ENCODE measurements around the gene TRMT112. TPM values are rescaled to one million over a fixed set of nuclear protein-coding genes. Genes with fewer than 3 reads are reported as not detected.
A peak's percentile ranks its signal among the peaks of the same experiment; 100 is the strongest.

TRMT112 gene
- polyA plus RNA-seq, 1 donor = 167 TPM

GRCh38 chr11:64299847-64300648 lies 17.3 kb downstream of the TRMT112 start, which contains the start of gene CATSPERZ:
CATSPERZ (plus strand) TSS chr11:64300358; CDS start chr11:64300411, 53 bp downstream.
- no peak for DNase-seq
- WGBS (ENCODE audit: insufficient coverage, low lambda C conversion rate) = no CpG with 5 or more reads among the region's 54 CpGs
- Histone ChIP-seq H3K36me3 (ENCODE audit: control insufficient read depth, insufficient read depth, low read length) (no peaks in the 10 kb centered on the region), H3K4me1 (ENCODE audit: control insufficient read depth, insufficient read depth, low read length) (peaks cover 27% of the 10 kb centered on the region), H3K4me3 (ENCODE audit: low read length) (peak within 1 kb of the TSS; percentile 20), H3K27ac (ENCODE audit: low read length) (no peak within 1 kb of the TSS), H3K9me3 (ENCODE audit: control insufficient read depth, low read depth, low read length) (peaks cover 3% of the 10 kb centered on the region), H3K27me3 (ENCODE audit: control insufficient read depth, insufficient read depth, low read length) (peaks cover 69% of the 10 kb centered on the region)

GRCh38 chr11:64298966-64299846 lies 18.2 kb downstream of the TRMT112 start:
- H3K9me3 ChIP-seq (ENCODE audit: control insufficient read depth, low read depth, low read length) = peaks cover 3% of the 10 kb centered on the region
- H3K27ac ChIP-seq (ENCODE audit: low read length) = no peak overlapping the region
- H3K4me3 ChIP-seq (ENCODE audit: low read length) = no peak overlapping the region
- H3K27me3 ChIP-seq (ENCODE audit: control insufficient read depth, insufficient read depth, low read length) = peaks cover 78% of the 10 kb centered on the region
- peak in 1 of 2 donors; percentile 43 for DNase-seq
- WGBS (ENCODE audit: insufficient coverage, low lambda C conversion rate) = no CpG with 5 or more reads among the region's 60 CpGs
- H3K4me1 ChIP-seq (ENCODE audit: control insufficient read depth, insufficient read depth, low read length) = peaks cover 22% of the 10 kb centered on the region
- H3K36me3 ChIP-seq (ENCODE audit: control insufficient read depth, insufficient read depth, low read length) = no peaks in the 10 kb centered on the region

- Histone ChIP-seq H3K27ac (ENCODE audit: low read length) (no peak overlapping the region), H3K4me1 (ENCODE audit: control insufficient read depth, insufficient read depth, low read length) (peaks cover 16% of the 10 kb centered on the region), H3K27me3 (ENCODE audit: control insufficient read depth, insufficient read depth, low read length) (peaks cover 89% of the 10 kb centered on the region), H3K4me3 (ENCODE audit: low read length) (no peak overlapping the region), H3K36me3 (ENCODE audit: control insufficient read depth, insufficient read depth, low read length) (no peaks in the 10 kb centered on the region), H3K9me3 (ENCODE audit: control insufficient read depth, low read depth, low read length) (peaks cover 3% of the 10 kb centered on the region)
- 50% methylated on average over 1 of the region's 18 CpGs for WGBS (ENCODE audit: insufficient coverage, low lambda C conversion rate)
- DNase-seq = no peak
Measured at GRCh38 chr11:64297699-64298358, 19.5 kb downstream of the TRMT112 start.

GRCh38 chr11:64296830-64297698 lies 20.3 kb downstream of the TRMT112 start:
- H3K27me3 ChIP-seq (ENCODE audit: control insufficient read depth, insufficient read depth, low read length) = peaks cover 97% of the 10 kb centered on the region
- no peaks in the 10 kb centered on the region for H3K36me3 ChIP-seq (ENCODE audit: control insufficient read depth, insufficient read depth, low read length)
- no peak overlapping the region for H3K4me3 ChIP-seq (ENCODE audit: low read length)
- WGBS (ENCODE audit: insufficient coverage, low lambda C conversion rate) = no CpG with 5 or more reads among the region's 34 CpGs
- DNase-seq = no peak
- H3K9me3 ChIP-seq (ENCODE audit: control insufficient read depth, low read depth, low read length) = peaks cover 3% of the 10 kb centered on the region
- no peak overlapping the region for H3K27ac ChIP-seq (ENCODE audit: low read length)
- H3K4me1 ChIP-seq (ENCODE audit: control insufficient read depth, insufficient read depth, low read length) = peaks cover 19% of the 10 kb centered on the region

- WGBS (ENCODE audit: insufficient coverage, low lambda C conversion rate) = no CpG with 5 or more reads among the region's 1 CpG
- peaks cover 94% of the 10 kb centered on the region for H3K27me3 ChIP-seq (ENCODE audit: control insufficient read depth, insufficient read depth, low read length)
Measured at GRCh38 chr11:64296236-64296635, 21.1 kb downstream of the TRMT112 start.

GRCh38 chr11:64295760-64296159 lies 21.6 kb downstream of the TRMT112 start:
- H3K4me3 ChIP-seq (ENCODE audit: low read length) = no peak overlapping the region
- WGBS (ENCODE audit: insufficient coverage, low lambda C conversion rate) = no CpG with 5 or more reads among the region's 4 CpGs
- H3K9me3 ChIP-seq (ENCODE audit: control insufficient read depth, low read depth, low read length) = peaks cover 3% of the 10 kb centered on the region
- H3K27ac ChIP-seq (ENCODE audit: low read length) = no peak overlapping the region
- H3K4me1 ChIP-seq (ENCODE audit: control insufficient read depth, insufficient read depth, low read length) = peaks cover 17% of the 10 kb centered on the region
- peaks cover 94% of the 10 kb centered on the region for H3K27me3 ChIP-seq (ENCODE audit: control insufficient read depth, insufficient read depth, low read length)
- H3K36me3 ChIP-seq (ENCODE audit: control insufficient read depth, insufficient read depth, low read length) = no peaks in the 10 kb centered on the region
- no peak for DNase-seq

More at GRCh38 chr11:64296236-64296635, 21.1 kb downstream of the TRMT112 start:
- no peaks in the 10 kb centered on the region for H3K36me3 ChIP-seq (ENCODE audit: control insufficient read depth, insufficient read depth, low read length)
- no peak for DNase-seq
- H3K27ac ChIP-seq (ENCODE audit: low read length) = no peak overlapping the region
- peaks cover 3% of the 10 kb centered on the region for H3K9me3 ChIP-seq (ENCODE audit: control insufficient read depth, low read depth, low read length)
- H3K4me3 ChIP-seq (ENCODE audit: low read length) = no peak overlapping the region
- peaks cover 19% of the 10 kb centered on the region for H3K4me1 ChIP-seq (ENCODE audit: control insufficient read depth, insufficient read depth, low read length)

- peaks cover 7% of the 10 kb centered on the region for H3K4me1 ChIP-seq (ENCODE audit: control insufficient read depth, insufficient read depth, low read length)
- peaks cover 94% of the 10 kb centered on the region for H3K27me3 ChIP-seq (ENCODE audit: control insufficient read depth, insufficient read depth, low read length)
- 40% methylated on average over 1 of the region's 3 CpGs for WGBS (ENCODE audit: insufficient coverage, low lambda C conversion rate)
Measured at GRCh38 chr11:64294774-64295173, 22.6 kb downstream of the TRMT112 start.

GRCh38 chr11:64292460-64293254 lies 24.7 kb downstream of the TRMT112 start:
- Histone ChIP-seq H3K4me1 (ENCODE audit: control insufficient read depth, insufficient read depth, low read length) (peaks cover 3% of the 10 kb centered on the region), H3K27ac (ENCODE audit: low read length) (no peak overlapping the region), H3K9me3 (ENCODE audit: control insufficient read depth, low read depth, low read length) (no peaks in the 10 kb centered on the region), H3K36me3 (ENCODE audit: control insufficient read depth, insufficient read depth, low read length) (no peaks in the 10 kb centered on the region), H3K4me3 (ENCODE audit: low read length) (no peak overlapping the region), H3K27me3 (ENCODE audit: control insufficient read depth, insufficient read depth, low read length) (peaks cover 78% of the 10 kb centered on the region)
- no peak for DNase-seq
- no CpG with 5 or more reads among the region's 42 CpGs for WGBS (ENCODE audit: insufficient coverage, low lambda C conversion rate)

More at GRCh38 chr11:64294774-64295173, 22.6 kb downstream of the TRMT112 start:
- DNase-seq = no peak
- peaks cover under 1% of the 10 kb centered on the region for H3K9me3 ChIP-seq (ENCODE audit: control insufficient read depth, low read depth, low read length)
- H3K4me3 ChIP-seq (ENCODE audit: low read length) = no peak overlapping the region
- no peaks in the 10 kb centered on the region for H3K36me3 ChIP-seq (ENCODE audit: control insufficient read depth, insufficient read depth, low read length)
- no peak overlapping the region for H3K27ac ChIP-seq (ENCODE audit: low read length)
